ENCODE data around the gene RRP12. TPM values are rescaled to one million over a fixed set of nuclear protein-coding genes. Genes with fewer than 3 reads are reported as not detected.

Gene RRP12
- total RNA-seq, 1 donor from 2014 or later = 15.1 TPM

DNA sequence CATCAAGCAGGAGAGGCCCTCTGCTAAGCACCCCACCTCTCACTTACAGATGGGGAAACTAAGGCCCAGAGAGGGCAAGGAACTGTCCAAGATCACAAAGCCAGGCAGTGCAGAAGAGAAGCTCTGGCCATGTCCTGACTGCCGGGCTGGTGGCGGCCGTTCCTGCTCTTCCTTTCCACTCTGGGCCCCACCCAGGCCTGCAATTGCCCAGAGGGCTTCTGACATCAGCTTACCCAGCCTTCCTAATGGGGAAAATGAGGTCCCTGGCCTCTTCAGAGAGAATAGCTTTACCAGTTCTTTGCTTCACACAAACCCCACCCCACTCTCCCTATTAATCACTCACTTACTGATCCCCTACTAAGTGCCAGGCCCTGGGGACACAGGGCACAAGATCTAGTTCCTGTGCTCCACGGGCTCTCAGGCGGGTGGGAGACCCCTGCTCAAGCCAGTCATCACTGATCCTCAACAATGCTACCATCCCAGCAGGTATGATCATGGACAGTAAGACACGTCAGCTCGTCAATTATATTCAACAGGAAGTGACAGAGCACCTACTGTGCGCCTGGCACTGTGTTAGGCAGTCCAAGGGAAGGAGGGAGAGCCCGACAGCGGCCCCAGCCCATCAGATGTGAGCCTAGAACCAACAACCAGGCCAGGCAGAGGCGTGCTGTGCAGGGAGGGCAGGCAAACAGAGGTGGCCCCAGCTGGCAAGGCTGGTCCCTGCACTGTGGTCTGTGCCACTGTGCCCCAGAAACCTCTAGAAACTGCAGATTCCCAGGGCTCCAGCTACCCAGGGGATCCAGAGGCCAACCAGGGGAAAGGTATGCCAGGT lies 40.2 kb downstream of the RRP12 start:
- Histone ChIP-seq H3K36me3 (ENCODE audit: control insufficient read depth in 3 of 3, insufficient read depth in 3 of 3, low read length in 3 of 3) (peaks cover 27 to 69% (median 48%) of the 10 kb centered on the region in 3 donors), H3K4me3 (ENCODE audit: low read length in 3 of 3) (no peak overlapping the region), H3K27me3 (ENCODE audit: control insufficient read depth in 3 of 3, insufficient read depth in 3 of 3, low read length in 3 of 3) (no peaks in the 10 kb centered on the region), H3K9ac (ENCODE audit: low read depth in 1 of 3, low read length in 3 of 3) (no peak overlapping the region), H3K4me1 (ENCODE audit: control insufficient read depth in 3 of 3, insufficient read depth in 3 of 3, low read length in 3 of 3) (peaks cover 11 to 31% (median 17%) of the 10 kb centered on the region in 3 donors), H3K27ac (ENCODE audit: low read depth, low read length) (no peak overlapping the region), H3K9me3 (ENCODE audit: control insufficient read depth in 3 of 3, low read length in 3 of 3) (no peaks in the 10 kb centered on the region)

DNA sequence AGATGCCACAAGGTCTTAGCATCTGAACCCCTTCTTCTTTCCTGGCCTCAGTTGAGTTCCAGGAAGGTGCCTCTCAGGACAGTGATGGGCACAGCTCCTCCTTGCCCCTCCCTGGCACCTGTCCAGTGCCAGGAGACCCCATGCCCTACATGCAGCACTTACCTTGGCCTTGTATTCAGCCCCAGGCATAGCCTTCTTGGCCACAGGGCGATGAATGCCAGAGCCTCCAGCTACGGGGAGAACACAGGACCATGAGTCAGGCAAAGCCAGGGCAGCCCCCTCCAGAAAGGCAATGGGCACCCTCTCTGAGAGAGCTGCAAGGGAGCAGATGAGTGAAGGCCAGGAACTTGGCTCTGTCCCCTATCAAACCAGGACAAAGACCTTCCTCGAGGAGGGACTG lies 42.4 kb downstream of the RRP12 start:
- H3K27me3 ChIP-seq (ENCODE audit: control insufficient read depth in 3 of 3, insufficient read depth in 3 of 3, low read length in 3 of 3) = no peaks in the 10 kb centered on the region
- H3K4me1 ChIP-seq (ENCODE audit: control insufficient read depth in 3 of 3, insufficient read depth in 3 of 3, low read length in 3 of 3) = peaks cover 14 to 28% (median 17%) of the 10 kb centered on the region in 3 donors
- H3K27ac ChIP-seq (ENCODE audit: low read depth, low read length) = no peak overlapping the region
- no peak overlapping the region for H3K9ac ChIP-seq (ENCODE audit: low read depth in 1 of 3, low read length in 3 of 3)
- H3K4me3 ChIP-seq (ENCODE audit: low read length in 3 of 3) = no peak overlapping the region
- no peaks in the 10 kb centered on the region for H3K9me3 ChIP-seq (ENCODE audit: control insufficient read depth in 3 of 3, low read length in 3 of 3)
- peaks cover 21 to 55% (median 42%) of the 10 kb centered on the region in 3 donors for H3K36me3 ChIP-seq (ENCODE audit: control insufficient read depth in 3 of 3, insufficient read depth in 3 of 3, low read length in 3 of 3)

DNA sequence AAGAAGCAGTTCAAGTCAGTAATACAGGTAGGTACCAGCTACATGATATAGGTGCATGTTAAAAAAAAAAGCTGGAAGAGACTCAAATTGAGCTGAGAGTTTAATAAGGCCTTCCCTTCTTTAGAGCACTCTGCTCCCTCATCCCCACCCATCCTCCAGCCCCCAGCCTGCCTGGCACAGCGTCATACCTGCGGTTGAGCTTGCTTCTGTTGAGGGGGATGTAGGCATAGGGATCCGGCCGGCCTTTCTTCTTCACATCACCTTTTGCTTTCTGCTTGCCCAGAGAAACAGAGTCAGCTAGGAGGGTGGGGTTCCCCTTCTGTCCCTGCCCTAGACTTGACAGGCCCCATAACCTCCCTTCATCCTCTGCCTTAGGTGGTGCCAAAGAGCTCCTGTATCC lies 42.8 kb downstream of the RRP12 start:
- Histone ChIP-seq H3K27ac (ENCODE audit: low read depth, low read length) (no peak overlapping the region), H3K4me1 (ENCODE audit: control insufficient read depth in 3 of 3, insufficient read depth in 3 of 3, low read length in 3 of 3) (peaks cover 14 to 26% (median 15%) of the 10 kb centered on the region in 3 donors), H3K27me3 (ENCODE audit: control insufficient read depth in 3 of 3, insufficient read depth in 3 of 3, low read length in 3 of 3) (no peaks in the 10 kb centered on the region), H3K4me3 (ENCODE audit: low read length in 3 of 3) (no peak overlapping the region), H3K9me3 (ENCODE audit: control insufficient read depth in 3 of 3, low read length in 3 of 3) (no peaks in the 10 kb centered on the region), H3K36me3 (ENCODE audit: control insufficient read depth in 3 of 3, insufficient read depth in 3 of 3, low read length in 3 of 3) (peaks cover 21 to 50% (median 39%) of the 10 kb centered on the region in 3 donors), H3K9ac (ENCODE audit: low read depth in 1 of 3, low read length in 3 of 3) (no peak overlapping the region)

DNA sequence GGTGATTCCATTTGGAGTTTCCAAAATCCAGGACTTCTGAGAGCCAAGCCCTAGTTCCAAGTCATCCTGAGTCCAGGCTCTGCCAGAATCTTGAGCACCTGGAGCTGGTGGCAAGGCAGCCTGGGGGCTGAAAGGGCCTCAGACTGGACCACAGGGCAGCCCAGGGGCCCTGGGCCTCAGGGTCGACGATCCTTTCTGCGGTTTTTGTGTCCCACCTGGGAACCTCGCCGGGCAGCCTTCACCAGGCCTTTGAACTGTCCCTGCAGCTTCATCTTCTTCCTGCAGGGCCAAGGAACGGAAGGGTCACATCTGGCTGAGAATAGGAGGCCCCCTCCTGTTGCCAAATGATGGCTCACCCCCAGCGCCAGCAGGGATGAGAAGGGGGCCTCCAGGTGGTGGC lies 44.2 kb downstream of the RRP12 start:
- Histone ChIP-seq H3K9ac (ENCODE audit: low read depth in 1 of 3, low read length in 3 of 3) (no peak overlapping the region), H3K27me3 (ENCODE audit: control insufficient read depth in 3 of 3, insufficient read depth in 3 of 3, low read length in 3 of 3) (no peaks in the 10 kb centered on the region), H3K4me3 (ENCODE audit: low read length in 3 of 3) (no peak overlapping the region), H3K36me3 (ENCODE audit: control insufficient read depth in 3 of 3, insufficient read depth in 3 of 3, low read length in 3 of 3) (peaks cover 21 to 49% (median 32%) of the 10 kb centered on the region in 3 donors), H3K9me3 (ENCODE audit: control insufficient read depth in 3 of 3, low read length in 3 of 3) (no peaks in the 10 kb centered on the region), H3K4me1 (ENCODE audit: control insufficient read depth in 3 of 3, insufficient read depth in 3 of 3, low read length in 3 of 3) (peaks cover 8 to 14% (median 9%) of the 10 kb centered on the region in 3 donors), H3K27ac (ENCODE audit: low read depth, low read length) (no peak overlapping the region)

DNA sequence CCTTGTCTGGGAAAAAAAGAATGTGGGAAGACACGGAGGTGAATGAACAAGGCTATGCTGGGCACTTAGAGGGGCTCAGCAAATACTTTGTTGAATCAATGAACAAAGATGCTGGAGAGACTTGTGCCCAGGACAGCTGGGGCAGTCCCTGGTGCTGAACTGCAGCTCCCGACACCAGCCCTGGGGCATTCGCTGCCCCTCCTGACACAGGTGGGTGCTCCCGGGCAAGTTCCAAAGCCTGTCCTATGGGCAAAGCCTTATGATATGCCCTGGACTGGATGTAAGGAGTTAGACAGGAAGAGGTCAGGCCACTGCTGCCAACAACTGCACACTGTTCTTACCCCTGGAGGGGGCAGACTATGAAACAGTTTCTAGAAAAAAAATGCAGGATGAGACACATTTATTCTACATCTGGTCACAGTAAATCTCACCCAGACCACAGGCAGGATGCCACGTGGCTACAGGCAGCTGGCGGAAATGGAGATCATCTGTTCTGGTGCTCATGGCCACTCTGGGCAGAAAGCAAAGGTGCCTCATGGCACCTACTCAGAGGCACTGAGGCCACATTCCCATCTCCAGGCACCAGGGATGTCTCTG lies 44.7 kb downstream of the RRP12 start:
- H3K4me1 ChIP-seq (ENCODE audit: control insufficient read depth in 3 of 3, insufficient read depth in 3 of 3, low read length in 3 of 3) = peaks cover 6 to 14% (median 9%) of the 10 kb centered on the region in 3 donors
- H3K27ac ChIP-seq (ENCODE audit: low read depth, low read length) = no peak overlapping the region
- H3K36me3 ChIP-seq (ENCODE audit: control insufficient read depth in 3 of 3, insufficient read depth in 3 of 3, low read length in 3 of 3) = peaks cover 21 to 49% (median 33%) of the 10 kb centered on the region in 3 donors

DNA sequence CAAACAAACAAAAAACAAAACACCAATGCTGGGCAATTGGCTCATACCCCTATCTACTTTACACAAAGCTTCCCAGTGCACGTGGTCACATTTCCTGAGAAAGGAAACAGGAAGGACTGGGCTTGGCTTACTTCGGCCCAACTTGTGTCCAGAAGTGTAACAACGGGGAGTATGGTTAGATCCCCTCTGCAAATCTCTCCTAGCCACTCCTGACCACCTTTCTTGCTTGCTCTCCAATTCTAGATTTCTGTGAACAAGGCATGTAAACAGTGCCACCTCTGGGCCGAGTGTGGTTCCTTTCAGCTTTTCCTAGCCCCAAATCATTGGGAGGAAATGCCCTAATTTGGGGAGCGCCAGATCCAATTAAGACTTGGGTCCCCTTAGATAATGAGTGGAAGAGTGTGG lies 45.6 kb downstream of the RRP12 start:
- H3K4me1 ChIP-seq (ENCODE audit: control insufficient read depth in 3 of 3, insufficient read depth in 3 of 3, low read length in 3 of 3) = peaks cover 5 to 14% (median 9%) of the 10 kb centered on the region in 3 donors
- H3K36me3 ChIP-seq (ENCODE audit: control insufficient read depth in 3 of 3, insufficient read depth in 3 of 3, low read length in 3 of 3) = peaks cover 21 to 41% (median 28%) of the 10 kb centered on the region in 3 donors
- no peak overlapping the region for H3K4me3 ChIP-seq (ENCODE audit: low read length in 3 of 3)

More for the DNA sequence above, 44.7 kb downstream of the RRP12 start:
- Histone ChIP-seq H3K4me3 (ENCODE audit: low read length in 3 of 3) (no peak overlapping the region), H3K27me3 (ENCODE audit: control insufficient read depth in 3 of 3, insufficient read depth in 3 of 3, low read length in 3 of 3) (no peaks in the 10 kb centered on the region), H3K9ac (ENCODE audit: low read depth in 1 of 3, low read length in 3 of 3) (peak overlapping the region in 1 of 3 donors; percentile 25), H3K9me3 (ENCODE audit: control insufficient read depth in 3 of 3, low read length in 3 of 3) (no peaks in the 10 kb centered on the region)

DNA sequence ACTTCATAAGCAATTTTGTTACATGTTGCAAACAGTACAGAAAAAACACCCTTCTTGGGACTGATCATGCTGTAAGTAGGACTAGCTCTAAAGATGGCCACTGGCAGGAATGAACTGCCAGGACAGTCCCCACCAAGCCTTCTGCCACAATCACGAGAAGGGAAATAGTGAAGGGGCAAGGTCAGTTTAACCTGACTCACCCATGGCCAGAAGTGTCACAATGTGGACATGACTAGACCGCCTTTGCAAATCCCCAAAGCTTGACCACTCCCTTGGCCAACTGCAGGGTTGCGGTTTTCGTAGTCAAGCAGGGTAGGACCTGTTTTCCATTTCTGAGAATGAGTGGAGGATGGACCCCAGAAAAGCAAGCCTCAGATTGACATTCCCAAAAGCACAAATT lies 47.2 kb downstream of the RRP12 start:
- Histone ChIP-seq H3K4me3 (ENCODE audit: low read length in 3 of 3) (no peak overlapping the region), H3K36me3 (ENCODE audit: control insufficient read depth in 3 of 3, insufficient read depth in 3 of 3, low read length in 3 of 3) (peaks cover 13 to 29% (median 16%) of the 10 kb centered on the region in 3 donors), H3K27ac (ENCODE audit: low read depth, low read length) (no peak overlapping the region), H3K27me3 (ENCODE audit: control insufficient read depth in 3 of 3, insufficient read depth in 3 of 3, low read length in 3 of 3) (no peaks in the 10 kb centered on the region), H3K4me1 (ENCODE audit: control insufficient read depth in 3 of 3, insufficient read depth in 3 of 3, low read length in 3 of 3) (peaks cover 5 to 14% (median 9%) of the 10 kb centered on the region in 3 donors), H3K9me3 (ENCODE audit: control insufficient read depth in 3 of 3, low read length in 3 of 3) (no peaks in the 10 kb centered on the region), H3K9ac (ENCODE audit: low read depth in 1 of 3, low read length in 3 of 3) (no peak overlapping the region)

More for the DNA sequence above, 45.6 kb downstream of the RRP12 start:
- Histone ChIP-seq H3K9ac (ENCODE audit: low read depth in 1 of 3, low read length in 3 of 3) (no peak overlapping the region), H3K27ac (ENCODE audit: low read depth, low read length) (no peak overlapping the region), H3K27me3 (ENCODE audit: control insufficient read depth in 3 of 3, insufficient read depth in 3 of 3, low read length in 3 of 3) (no peaks in the 10 kb centered on the region), H3K9me3 (ENCODE audit: control insufficient read depth in 3 of 3, low read length in 3 of 3) (no peaks in the 10 kb centered on the region)

DNA sequence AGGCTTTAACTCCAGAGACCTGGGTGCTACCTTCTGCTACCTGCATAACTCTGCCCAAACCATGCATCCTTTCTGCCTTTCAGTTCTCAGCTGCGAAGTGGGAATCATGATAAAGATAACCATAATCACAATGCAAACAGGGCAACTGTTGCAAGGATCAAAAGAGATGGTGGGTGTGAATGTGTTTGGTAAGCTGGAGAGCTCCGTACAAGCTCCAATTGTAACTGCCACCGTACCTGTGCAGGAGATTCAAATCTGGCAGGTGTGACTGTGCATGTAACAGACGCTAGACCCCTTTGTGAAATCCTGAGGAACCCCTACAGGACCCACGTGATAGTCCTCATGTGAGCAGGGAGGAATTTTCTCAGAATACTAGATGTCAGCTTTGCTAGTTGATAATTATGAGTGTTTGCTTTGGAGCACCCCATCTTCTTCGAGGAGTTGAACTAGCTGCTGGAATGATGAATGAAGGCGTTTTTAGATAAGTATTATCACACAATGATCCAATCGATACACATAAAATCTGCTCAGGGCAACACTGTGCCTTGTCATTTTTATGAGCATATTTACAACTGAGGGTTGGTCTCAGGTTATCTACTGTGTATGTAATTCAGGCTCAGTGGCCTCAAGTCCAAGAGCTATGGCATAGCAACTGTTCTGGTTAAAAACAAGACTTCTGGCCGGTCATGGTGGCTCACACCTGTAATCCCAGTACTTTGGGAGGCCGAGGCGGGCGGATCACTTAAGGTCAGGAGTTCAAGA lies 51.2 kb downstream of the RRP12 start:
- H3K4me1 ChIP-seq (ENCODE audit: control insufficient read depth in 3 of 3, insufficient read depth in 3 of 3, low read length in 3 of 3) = no peaks in the 10 kb centered on the region
- H3K27ac ChIP-seq (ENCODE audit: low read depth, low read length) = no peak overlapping the region
- no peaks in the 10 kb centered on the region for H3K9me3 ChIP-seq (ENCODE audit: control insufficient read depth in 3 of 3, low read length in 3 of 3)
- no peaks in the 10 kb centered on the region for H3K27me3 ChIP-seq (ENCODE audit: control insufficient read depth in 3 of 3, insufficient read depth in 3 of 3, low read length in 3 of 3)
- H3K36me3 ChIP-seq (ENCODE audit: control insufficient read depth in 3 of 3, insufficient read depth in 3 of 3, low read length in 3 of 3) = peaks cover 0 to 10% (median 2%) of the 10 kb centered on the region in 3 donors
- no peak overlapping the region for H3K9ac ChIP-seq (ENCODE audit: low read depth in 1 of 3, low read length in 3 of 3)
- H3K4me3 ChIP-seq (ENCODE audit: low read length in 3 of 3) = no peak overlapping the region

DNA sequence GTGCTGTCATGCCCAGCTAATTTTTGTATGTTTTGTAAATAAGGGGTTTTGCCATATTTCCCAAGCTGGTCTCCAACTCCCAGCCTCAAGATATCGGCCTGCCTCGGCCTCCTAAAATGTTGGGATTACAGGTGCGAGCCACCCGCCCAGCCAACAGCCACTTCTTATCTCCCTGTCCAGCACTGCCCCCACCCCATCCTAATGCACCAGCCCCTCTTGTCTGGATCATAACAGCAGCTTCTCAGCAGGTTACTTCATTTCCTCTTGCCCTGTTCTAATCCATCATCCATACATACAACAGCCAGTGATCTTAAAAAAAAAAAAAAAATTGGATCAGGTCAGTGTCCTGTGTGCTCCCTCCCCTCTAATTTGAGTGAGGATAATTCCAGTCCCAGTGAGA lies 53.8 kb downstream of the RRP12 start:
- no peaks in the 10 kb centered on the region for H3K27me3 ChIP-seq (ENCODE audit: control insufficient read depth in 3 of 3, insufficient read depth in 3 of 3, low read length in 3 of 3)
- H3K9ac ChIP-seq (ENCODE audit: low read depth in 1 of 3, low read length in 3 of 3) = no peak overlapping the region
- H3K27ac ChIP-seq (ENCODE audit: low read depth, low read length) = no peak overlapping the region
- H3K4me3 ChIP-seq (ENCODE audit: low read length in 3 of 3) = no peak overlapping the region
- H3K36me3 ChIP-seq (ENCODE audit: control insufficient read depth in 3 of 3, insufficient read depth in 3 of 3, low read length in 3 of 3) = peaks cover 0 to 10% (median 2%) of the 10 kb centered on the region in 3 donors
- H3K4me1 ChIP-seq (ENCODE audit: control insufficient read depth in 3 of 3, insufficient read depth in 3 of 3, low read length in 3 of 3) = no peaks in the 10 kb centered on the region
- H3K9me3 ChIP-seq (ENCODE audit: control insufficient read depth in 3 of 3, low read length in 3 of 3) = no peaks in the 10 kb centered on the region
